GM12878 (cell line): ENCODE measurements around the gene C19orf12. TPM values are rescaled to one million over a fixed set of nuclear protein-coding genes. Genes with fewer than 3 reads are reported as not detected.

Source experiments
- ATAC-seq: fragments of 200-7000 bp; cut with Tn5 transposase; 3 replicates; pipeline ENCODE4 v1.9.1; 2020; ENCODE audit warnings: mild to moderate bottlenecking, moderate library complexity
- BruUV-seq: library from RNA; stranded (reverse); fragments of 400-500 nt; replicated peaks from 2 replicates; lab custom pipeline; 2021; lab: Mats Ljungman, UMichigan
- CTCF ChIA-PET: fragments of 300-600 bp; sonication (Branson Sonifier 250); formaldehyde crosslinking; extraction: SDS; loops from one replicate; lab custom pipeline; 2021; ENCODE audit warnings: inconsistent platforms; lab: Yijun Ruan, JAX
- POLR2A ChIA-PET: fragments of 350-600 bp; formaldehyde crosslinking; extraction: SDS; loops from one replicate; lab custom pipeline; 2021; ENCODE audit warnings: inconsistent platforms; lab: Charles Lee
- RAD21 ChIA-PET: fragments of 300-600 bp; sonication (Branson Sonifier 250); formaldehyde crosslinking; loops from one replicate; lab custom pipeline; 2023; ENCODE audit warnings: antibody characterized with exemption; ENCODE audit not compliant: unreplicated experiment; lab: Charles Lee
- SMC1A ChIA-PET: fragments of 300-600 bp; sonication (Branson Sonifier 250); formaldehyde crosslinking; loops from one replicate; lab custom pipeline; 2023; ENCODE audit not compliant: unreplicated experiment, uncharacterized antibody; lab: Charles Lee
- DNase-seq: peaks from one replicate; pipeline ENCODE4 v3.0.0-alpha.2; 2011; ENCODE audit warnings: low read depth, low spot score
- FAIRE-seq: peaks from 3 replicates; lab custom pipeline; 2011; peaks lifted over from hg19 to GRCh38; lab: Jason Lieb, UNC
- H2AFZ ChIP-seq: 2 replicates; pipeline ENCODE4 v1.6.0; 2011; ENCODE audit warnings: low read depth, low read length, control low read depth; ENCODE audit not compliant: control insufficient read depth
- H3K27ac ChIP-seq: 2 replicates; pipeline ENCODE4 v1.5.1; 2011; ENCODE audit warnings: control low read depth; ENCODE audit not compliant: control insufficient read depth, insufficient read depth
- H3K27me3 ChIP-seq, 2 experiments: replicated peaks in 1 of 2; 2 replicates each; pipeline versions ENCODE4 v1.6.0 to v1.6.1; 2011; ENCODE audit warnings: low read length in 1 of 2; ENCODE audit not compliant: control insufficient read depth in 2 of 2, insufficient read depth in 2 of 2
- H3K36me3 ChIP-seq, 2 experiments: 2 replicates each; pipeline ENCODE4 v1.5.1; 2011; ENCODE audit warnings: low read length in 1 of 2; ENCODE audit not compliant: control insufficient read depth in 2 of 2, insufficient read depth in 2 of 2
- H3K4me1 ChIP-seq: 2 replicates; pipeline ENCODE4 v1.6.1; 2011; ENCODE audit warnings: mild to moderate bottlenecking, low read length, moderate library complexity, mixed read lengths; ENCODE audit not compliant: control insufficient read depth, insufficient read depth
- H3K4me2 ChIP-seq: 2 replicates; pipeline ENCODE4 v1.6.0; 2011; ENCODE audit warnings: control low read depth; ENCODE audit not compliant: control insufficient read depth, insufficient read depth
- H3K4me3 ChIP-seq: fragments of 200-600 bp; sonication (generic); 2 replicates; pipeline ENCODE4 v1.5.1; 2016
- H3K79me2 ChIP-seq: 2 replicates; pipeline ENCODE4 v1.6.0; 2011; ENCODE audit warnings: low read length; ENCODE audit not compliant: control insufficient read depth, insufficient read depth
- H3K9ac ChIP-seq: 2 replicates; pipeline ENCODE4 v1.8.0; 2011; ENCODE audit warnings: low read length, control low read depth, mixed read lengths; ENCODE audit not compliant: control insufficient read depth, insufficient read depth
- H3K9me3 ChIP-seq: replicated peaks from 3 replicates; pipeline ENCODE4 v1.5.1; 2011; ENCODE audit warnings: mild to moderate bottlenecking, low read length; ENCODE audit not compliant: control insufficient read depth, insufficient read depth
- H4K20me1 ChIP-seq: 2 replicates; pipeline ENCODE4 v1.6.0; 2011; ENCODE audit not compliant: control insufficient read depth, insufficient read depth
- ASH2L ChIP-seq: fragments of 300-600, 200-600 bp; sonication (generic); IDR thresholded peaks from 2 replicates; pipeline ENCODE4 v1.6.1; 2017; ENCODE audit warnings: low read depth, mild to moderate bottlenecking, borderline replicate concordance
- BCL11A ChIP-seq: IDR thresholded peaks from 2 replicates; pipeline ENCODE4 v1.6.1; 2011; ENCODE audit warnings: low read depth, low read length
- GATAD2B ChIP-seq: fragments of 450-650 bp; conservative IDR thresholded peaks from 2 replicates; pipeline ENCODE4 v1.6.1; 2017; ENCODE audit warnings: low read depth, mild to moderate bottlenecking, moderate library complexity
- HDAC2 ChIP-seq: fragments of 200-600 bp; sonication (generic); IDR thresholded peaks from 2 replicates; pipeline ENCODE4 v1.6.1; 2017
- NR2C1 ChIP-seq: fragments of 450-650 bp; IDR thresholded peaks from 2 replicates; pipeline ENCODE4 v1.6.1; 2017; ENCODE audit warnings: antibody characterized with exemption, mild to moderate bottlenecking, moderate library complexity
- POLR2AphosphoS5 ChIP-seq: IDR thresholded peaks from 2 replicates; pipeline ENCODE4 v1.6.1; 2011; ENCODE audit warnings: mild to moderate bottlenecking, low read length, inconsistent platforms
- RB1 ChIP-seq: fragments of 450-650 bp; formaldehyde crosslinking; IDR thresholded peaks from 2 replicates; pipeline ENCODE4 v1.6.1; 2017; ENCODE audit warnings: mild to moderate bottlenecking, borderline replicate concordance
- RCOR1 ChIP-seq: conservative IDR thresholded peaks from 2 replicates; pipeline ENCODE4 v1.6.1; 2012; ENCODE audit warnings: low read depth, low read length, improper control_type of control experiment
- WGBS: methylation state at CpG from one replicate; pipeline ENCODE4 v1.1.6; 2016; ENCODE audit warnings: low lambda C conversion rate; ENCODE audit not compliant: insufficient replicate concordance, insufficient coverage; ENCODE audit errors: missing lambda C conversion rate; 5-methylcytosine and 5-hydroxymethylcytosine counted together
- in situ Hi-C: fragments of 300-500 bp; cut with MboI; formaldehyde crosslinking; loops from 9 replicates; pipeline ENCODE4 v1.14.3; 2018; ENCODE audit warnings: mixed read lengths
- intact Hi-C: fragments of 100-400 bp; cut with micrococcal nuclease; formaldehyde crosslinking; loops from one replicate; pipeline ENCODE4 v1.14.2; 2022; ENCODE audit not compliant: unreplicated experiment
- polyA plus RNA-seq, 11 experiments: library from polyadenylated mRNA; depleted of rRNA in 4 of 11; unstranded in 6 of 11; stranded (reverse) in 5 of 11; fragments of >200 nt; fragmentation: Nextera tagmentation in 4 of 11; fragmentation: Illumina TruSeq in 1 of 11; extraction: Ambion mirVana in 4 of 11; extraction: Trizol in 1 of 11; gene quantifications; 1 replicate in 1 of 11; 2 replicates in 10 of 11; pipeline versions ENCODE4 v1.2.1 to v1.2.3, GENCODE V29; 2011 to 2016; ENCODE audit warnings: inconsistent platforms in 2 of 11, missing spikeins in 2 of 11, low read depth in 1 of 11
- total RNA-seq, 4 experiments: library from RNA; depleted of rRNA in 3 of 4; stranded (reverse); fragments of >200 nt in 3 of 4; fragmentation: Illumina TruSeq in 1 of 4; extraction: Trizol in 1 of 4; gene quantifications; 2 replicates each; pipeline versions ENCODE4 v1.2.1 to v1.2.3, GENCODE V29; 2013 to 2021
- TF ChIP-seq, protein P1 (sequence below): fragments of 450-650 bp; IDR thresholded peaks from 2 replicates; pipeline ENCODE4 v1.6.1; 2016; ENCODE audit warnings: mild to moderate bottlenecking

C19orf12 gene
- total and polyA plus RNA-seq, 10 of the 15 experiments (the other 5 are each of a cell fraction or from before 2014, with no cell fraction given), result 2.3 to 23.5 (median 20.3) TPM

DNA sequence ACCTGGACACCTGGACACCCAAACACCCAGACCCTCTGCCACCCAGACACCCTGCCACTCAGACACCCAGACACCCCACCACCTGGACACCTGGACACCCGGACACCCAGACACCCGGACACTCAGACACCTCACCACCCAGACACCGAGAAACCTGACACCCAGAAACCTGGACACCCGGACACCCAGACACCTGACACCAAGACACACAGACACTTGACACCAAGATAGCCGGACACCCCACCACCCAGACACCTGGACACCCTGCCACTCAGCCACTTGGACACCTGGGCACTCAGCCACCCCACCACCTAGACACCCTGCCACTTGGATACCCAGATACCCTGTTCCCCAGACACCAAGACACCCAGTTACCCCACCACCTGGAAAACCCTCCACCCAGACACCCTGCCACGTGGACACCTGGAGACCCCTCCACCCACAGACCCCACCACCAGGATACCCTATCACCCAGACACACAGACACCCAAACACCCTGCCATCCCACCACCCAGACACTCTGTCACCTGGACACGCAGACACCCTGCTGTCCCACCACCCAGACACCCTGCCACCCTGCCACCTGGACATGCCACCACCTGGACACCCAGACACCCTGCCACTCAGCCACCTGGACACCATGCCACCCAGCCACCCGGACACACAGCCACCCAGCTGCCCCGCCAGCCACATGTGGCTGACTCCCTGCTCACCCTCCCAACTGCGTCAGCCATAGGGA lies 17.4 kb downstream of the C19orf12 start:
- ATAC-seq, result no peak
- DNase-seq, result no peak
- Histone ChIP-seq H4K20me1 (no peaks in the 10 kb centered on the region), H3K27me3 (no peaks in the 10 kb centered on the region), H3K36me3 (peaks cover 0 to 4% of the 10 kb centered on the region in 2 experiments; a peak in 2 of 4 replicates), H3K4me1 (no peaks in the 10 kb centered on the region; the same call in 1 of the 2 replicates), H3K27ac (no peak overlapping the region), H3K79me2 (no peaks in the 10 kb centered on the region), H3K9ac (no peak overlapping the region), H3K9me3 (no peaks in the 10 kb centered on the region; the same call in 2 of the 3 replicates), H2AFZ (no peak overlapping the region), H3K4me2 (no peak overlapping the region), H3K4me3 (no peak overlapping the region)
- intact Hi-C loops, result no loop called here
- no peak for FAIRE-seq
- SMC1A ChIA-PET, result no interaction called here
- no TSS peak for BruUV-seq
- RAD21 ChIA-PET, result no interaction called here
- TF ChIP-seq ASH2L, result no peak
- no peak for TF ChIP-seq HDAC2
- TF ChIP-seq RB1, result no peak
- TF ChIP-seq, protein P1, sequence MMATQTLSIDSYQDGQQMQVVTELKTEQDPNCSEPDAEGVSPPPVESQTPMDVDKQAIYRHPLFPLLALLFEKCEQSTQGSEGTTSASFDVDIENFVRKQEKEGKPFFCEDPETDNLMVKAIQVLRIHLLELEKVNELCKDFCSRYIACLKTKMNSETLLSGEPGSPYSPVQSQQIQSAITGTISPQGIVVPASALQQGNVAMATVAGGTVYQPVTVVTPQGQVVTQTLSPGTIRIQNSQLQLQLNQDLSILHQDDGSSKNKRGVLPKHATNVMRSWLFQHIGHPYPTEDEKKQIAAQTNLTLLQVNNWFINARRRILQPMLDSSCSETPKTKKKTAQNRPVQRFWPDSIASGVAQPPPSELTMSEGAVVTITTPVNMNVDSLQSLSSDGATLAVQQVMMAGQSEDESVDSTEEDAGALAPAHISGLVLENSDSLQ, result no peak
- POLR2A ChIA-PET, result no interaction called here
- in situ Hi-C loops, result no loop called here
- CTCF ChIA-PET, result interaction anchor here (2.5 kb wide), 1 partner anchor 16 kb away, joined by 6 read pairs; no protein-coding TSS in a partner anchor
- WGBS, result 78% methylated on average over 10 of the region's 10 CpGs

DNA sequence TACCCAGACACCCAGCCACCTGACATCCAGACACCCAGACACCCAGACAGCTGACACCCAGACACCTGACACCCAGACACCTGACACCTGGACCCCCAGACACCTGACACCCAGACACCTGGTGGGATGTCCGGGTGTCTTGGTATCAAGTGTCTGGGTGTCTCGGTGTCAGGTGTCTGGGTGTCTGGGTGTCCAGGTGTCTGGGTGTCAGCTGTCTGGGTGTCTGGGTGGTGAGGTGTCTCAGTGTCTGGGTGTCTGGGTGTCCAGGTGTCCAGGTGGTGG lies 18.6 kb downstream of the C19orf12 start:
- H3K4me3 ChIP-seq, result no peak overlapping the region
- in situ Hi-C loops, result no loop called here
- H3K36me3 ChIP-seq, result no peaks in the 10 kb centered on the region
- no peak for ATAC-seq
- CTCF ChIA-PET, result no interaction called here
- no peak for DNase-seq
- no peaks in the 10 kb centered on the region for H3K79me2 ChIP-seq
- no peak overlapping the region for H3K4me2 ChIP-seq
- RAD21 ChIA-PET, result no interaction called here
- no peak overlapping the region for H2AFZ ChIP-seq
- TF ChIP-seq BCL11A, result no peak
- TF ChIP-seq POLR2AphosphoS5, result no peak
- no peak for TF ChIP-seq GATAD2B
- TF ChIP-seq ASH2L, result no peak
- TF ChIP-seq RCOR1, result no peak
- no peak for TF ChIP-seq NR2C1
- TF ChIP-seq, all 136 proteins: peak for 0
- no TSS peak for BruUV-seq
- Histone ChIP-seq H3K9me3 (no peaks in the 10 kb centered on the region; the same call in 2 of the 3 replicates), H4K20me1 (no peaks in the 10 kb centered on the region), H3K4me1 (no peaks in the 10 kb centered on the region; the same call in 1 of the 2 replicates), H3K27me3 (no peaks in the 10 kb centered on the region), H3K27ac (no peak overlapping the region), H3K9ac (no peak overlapping the region)
- intact Hi-C loops, result no loop called here
- POLR2A ChIA-PET, result no interaction called here
- 43% methylated on average over 2 of the region's 2 CpGs for WGBS
- SMC1A ChIA-PET, result no interaction called here
- FAIRE-seq, result no peak
